Esophagus squamous epithelium (tissue), 4 donors: ENCODE data around the gene OR2G2.

Experiments
- POLR2A ChIP-seq, 4 donors: fragments of 450-650 bp; IDR thresholded peaks; one replicate each; pipeline ENCODE4 v1.6.1; 2017; ENCODE audit warnings: antibody characterized with exemption in 4 of 4, mild to moderate bottlenecking in 4 of 4, moderate library complexity in 3 of 4
- TF ChIP-seq, protein P1 (sequence below), 6 experiments: fragments of 450-650 bp in 4 of 6; fragments of 200-600 bp in 2 of 6; sonication (generic) in 2 of 6; IDR thresholded peaks; one replicate each; pipeline ENCODE4 v1.5.1; 2016 to 2019; ENCODE audit warnings: antibody characterized with exemption in 6 of 6, mild to moderate bottlenecking in 4 of 6, moderate library complexity in 4 of 6

DNA sequence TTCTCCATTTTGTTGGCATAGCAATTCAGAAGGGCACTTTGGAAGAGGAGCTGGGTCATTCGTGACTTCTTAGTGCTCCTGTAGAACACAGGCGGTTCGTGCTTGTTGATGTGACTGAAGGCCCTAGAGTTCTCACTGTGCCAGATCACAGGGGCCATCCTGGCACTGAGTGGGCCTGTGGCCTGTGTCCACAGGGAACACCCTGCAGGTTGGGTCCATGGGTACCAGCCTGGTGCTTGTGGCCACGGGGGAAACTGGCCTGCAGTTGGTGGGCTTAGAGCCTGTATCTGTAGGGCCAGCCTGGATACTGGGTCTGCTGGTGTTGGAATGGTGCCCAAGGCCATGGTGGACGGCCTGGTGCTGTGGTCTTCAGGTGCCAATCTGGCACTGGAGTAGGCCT lies 26.5 kb downstream of the OR2G2 start:
- TF ChIP-seq, protein P1, sequence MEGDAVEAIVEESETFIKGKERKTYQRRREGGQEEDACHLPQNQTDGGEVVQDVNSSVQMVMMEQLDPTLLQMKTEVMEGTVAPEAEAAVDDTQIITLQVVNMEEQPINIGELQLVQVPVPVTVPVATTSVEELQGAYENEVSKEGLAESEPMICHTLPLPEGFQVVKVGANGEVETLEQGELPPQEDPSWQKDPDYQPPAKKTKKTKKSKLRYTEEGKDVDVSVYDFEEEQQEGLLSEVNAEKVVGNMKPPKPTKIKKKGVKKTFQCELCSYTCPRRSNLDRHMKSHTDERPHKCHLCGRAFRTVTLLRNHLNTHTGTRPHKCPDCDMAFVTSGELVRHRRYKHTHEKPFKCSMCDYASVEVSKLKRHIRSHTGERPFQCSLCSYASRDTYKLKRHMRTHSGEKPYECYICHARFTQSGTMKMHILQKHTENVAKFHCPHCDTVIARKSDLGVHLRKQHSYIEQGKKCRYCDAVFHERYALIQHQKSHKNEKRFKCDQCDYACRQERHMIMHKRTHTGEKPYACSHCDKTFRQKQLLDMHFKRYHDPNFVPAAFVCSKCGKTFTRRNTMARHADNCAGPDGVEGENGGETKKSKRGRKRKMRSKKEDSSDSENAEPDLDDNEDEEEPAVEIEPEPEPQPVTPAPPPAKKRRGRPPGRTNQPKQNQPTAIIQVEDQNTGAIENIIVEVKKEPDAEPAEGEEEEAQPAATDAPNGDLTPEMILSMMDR (IDR thresholded peaks at IDR 0.05), result no peak
- no peak for TF ChIP-seq POLR2A (IDR thresholded peaks at IDR 0.05)
